HS-5 (cell line): ENCODE data around the gene ACR.

Source experiments
- DNase-seq: peaks from one replicate; pipeline ENCODE4 v3.0.0-alpha.2; 2012; ENCODE audit warnings: low read depth

ACR gene

GRCh38 chr22:50717709-50718351 lies 20.2 kb upstream of the ACR start:
- DNase-seq: no peak

DNA sequence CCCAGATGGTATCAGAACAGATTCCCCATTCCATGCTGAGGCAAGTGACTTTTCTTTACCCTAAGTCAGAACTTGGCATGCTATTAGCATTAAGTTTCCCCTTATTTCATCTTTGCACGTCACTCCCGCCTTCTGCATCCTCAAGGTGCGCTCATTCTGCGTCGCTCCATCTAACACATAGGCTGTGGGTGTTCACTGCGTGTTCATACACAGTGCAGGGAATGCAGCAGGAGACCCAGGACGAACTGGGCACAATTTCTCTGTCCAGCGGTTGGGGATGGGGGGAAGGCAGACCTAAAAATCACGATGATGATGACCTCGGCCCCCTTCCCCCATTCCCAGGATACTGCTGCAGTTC lies 19.7 kb upstream of the ACR start:
- DNase-seq: no peak

DNA sequence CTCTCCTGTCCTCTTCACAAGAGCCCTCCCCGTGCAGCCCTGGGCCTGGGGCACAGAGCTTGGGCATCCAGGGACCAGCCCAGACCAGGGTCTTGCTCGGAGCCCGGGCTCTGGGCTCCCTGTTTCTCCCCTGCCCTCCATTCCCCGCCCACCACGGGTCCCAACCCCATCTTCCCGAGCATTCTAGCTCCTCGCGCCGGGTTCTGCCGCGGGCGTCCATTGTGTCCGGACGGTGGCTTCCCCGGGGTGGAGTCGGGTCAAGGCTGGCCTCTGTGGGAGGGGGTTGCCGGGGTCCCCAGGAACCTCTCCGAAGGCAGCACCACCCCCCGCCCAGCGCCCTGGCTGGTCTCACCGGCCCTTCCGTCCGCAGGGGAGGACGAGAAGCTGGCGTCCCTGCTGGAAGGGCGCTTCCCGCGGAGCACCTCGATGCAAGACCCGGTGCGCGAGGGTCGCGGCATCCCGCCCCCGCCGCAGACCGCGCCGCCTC lies 18.1 kb upstream of the ACR start:
- DNase-seq: no peak

DNA sequence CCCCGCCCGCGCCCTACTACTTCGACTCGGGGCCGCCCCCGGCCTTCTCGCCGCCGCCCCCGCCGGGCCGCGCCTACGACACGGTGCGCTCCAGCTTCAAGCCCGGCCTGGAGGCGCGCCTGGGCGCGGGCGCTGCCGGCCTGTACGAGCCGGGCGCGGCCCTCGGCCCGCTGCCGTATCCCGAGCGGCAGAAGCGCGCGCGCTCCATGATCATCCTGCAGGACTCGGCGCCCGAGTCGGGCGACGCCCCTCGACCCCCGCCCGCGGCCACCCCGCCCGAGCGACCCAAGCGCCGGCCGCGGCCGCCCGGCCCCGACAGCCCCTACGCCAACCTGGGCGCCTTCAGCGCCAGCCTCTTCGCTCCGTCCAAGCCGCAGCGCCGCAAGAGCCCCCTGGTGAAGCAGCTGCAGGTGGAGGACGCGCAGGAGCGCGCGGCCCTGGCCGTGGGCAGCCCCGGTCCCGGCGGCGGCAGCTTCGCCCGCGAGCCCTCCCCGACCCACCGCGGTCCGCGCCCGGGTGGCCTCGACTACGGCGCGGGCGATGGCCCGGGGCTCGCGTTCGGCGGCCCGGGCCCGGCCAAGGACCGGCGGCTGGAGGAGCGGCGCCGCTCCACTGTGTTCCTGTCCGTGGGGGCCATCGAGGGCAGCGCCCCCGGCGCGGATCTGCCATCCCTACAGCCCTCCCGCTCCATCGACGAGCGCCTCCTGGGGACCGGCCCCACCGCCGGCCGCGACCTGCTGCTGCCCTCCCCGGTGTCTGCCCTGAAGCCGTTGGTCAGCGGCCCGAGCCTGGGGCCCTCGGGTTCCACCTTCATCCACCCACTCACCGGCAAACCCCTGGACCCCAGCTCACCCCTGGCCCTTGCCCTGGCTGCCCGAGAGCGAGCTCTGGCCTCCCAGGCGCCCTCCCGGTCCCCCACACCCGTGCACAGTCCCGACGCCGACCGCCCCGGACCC lies 17.4 kb upstream of the ACR start:
- DNase-seq: no peak

DNA sequence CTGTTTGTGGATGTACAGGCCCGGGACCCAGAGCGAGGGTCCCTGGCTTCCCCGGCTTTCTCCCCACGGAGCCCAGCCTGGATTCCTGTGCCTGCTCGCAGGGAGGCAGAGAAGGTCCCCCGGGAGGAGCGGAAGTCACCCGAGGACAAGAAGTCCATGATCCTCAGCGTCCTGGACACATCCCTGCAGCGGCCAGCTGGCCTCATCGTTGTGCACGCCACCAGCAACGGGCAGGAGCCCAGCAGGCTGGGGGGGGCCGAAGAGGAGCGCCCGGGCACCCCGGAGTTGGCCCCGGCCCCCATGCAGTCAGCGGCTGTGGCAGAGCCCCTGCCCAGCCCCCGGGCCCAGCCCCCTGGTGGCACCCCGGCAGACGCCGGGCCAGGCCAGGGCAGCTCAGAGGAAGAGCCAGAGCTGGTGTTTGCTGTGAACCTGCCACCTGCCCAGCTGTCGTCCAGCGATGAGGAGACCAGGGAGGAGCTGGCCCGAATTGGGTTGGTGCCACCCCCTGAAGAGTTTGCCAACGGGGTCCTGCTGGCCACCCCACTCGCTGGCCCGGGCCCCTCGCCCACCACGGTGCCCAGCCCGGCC lies 16.7 kb upstream of the ACR start:
- no peak for DNase-seq

GRCh38 chr22:50722048-50722701 lies 15.8 kb upstream of the ACR start:
- DNase-seq: no peak

GRCh38 chr22:50722716-50723428 lies 15.1 kb upstream of the ACR start:
- no peak for DNase-seq

DNA sequence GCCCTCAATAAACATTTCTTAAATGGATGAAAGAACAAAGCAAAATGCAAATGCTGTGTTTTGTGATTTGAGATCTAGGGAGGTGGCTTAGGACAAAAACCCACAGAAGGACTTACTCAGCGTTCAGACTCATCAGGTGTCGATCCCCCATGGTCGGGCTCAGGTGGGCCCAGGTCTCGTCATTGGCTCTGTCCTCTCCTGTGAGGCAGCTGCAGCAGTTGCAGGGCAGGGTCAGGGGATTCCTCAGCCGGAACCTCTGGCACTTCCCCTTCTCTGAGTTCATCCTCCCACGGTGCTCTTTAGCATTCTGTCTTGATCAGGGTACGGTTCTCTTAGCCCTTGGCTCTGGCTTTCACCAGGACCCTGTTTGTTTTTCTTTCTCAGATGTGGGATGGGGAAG lies 14.0 kb upstream of the ACR start:
- DNase-seq: no peak

GRCh38 chr22:50724616-50725015 lies 13.4 kb upstream of the ACR start:
- no peak for DNase-seq

GRCh38 chr22:50725597-50725996 lies 12.4 kb upstream of the ACR start:
- DNase-seq: no peak

- no peak for DNase-seq
These were observed 11.2 kb upstream of the ACR start for GRCh38 chr22:50726643-50727340.

- no peak for DNase-seq
These were observed 10.1 kb upstream of the ACR start for GRCh38 chr22:50727678-50728522.

DNA sequence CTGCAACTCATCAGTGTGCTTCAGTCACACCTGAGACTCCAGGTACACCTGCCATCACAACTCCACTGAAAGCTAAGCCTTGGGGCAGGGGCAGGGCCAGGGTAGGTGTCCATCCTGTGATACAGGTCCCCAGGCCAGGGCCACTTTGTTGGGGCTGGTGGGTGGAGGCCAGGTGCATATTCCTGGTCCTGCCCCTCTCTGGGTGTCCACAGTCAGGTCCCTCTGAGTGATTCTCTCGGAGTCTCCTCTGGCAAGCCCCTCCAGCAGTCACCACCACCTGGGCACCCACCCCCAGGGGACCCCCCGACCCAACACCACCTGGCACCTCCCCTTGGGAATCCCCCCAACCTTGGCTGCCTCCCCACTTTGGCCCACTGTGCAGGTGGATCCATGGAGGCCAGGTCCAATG lies 9.5 kb upstream of the ACR start:
- DNase-seq: no peak

GRCh38 chr22:50729391-50730012 lies 8.5 kb upstream of the ACR start:
- DNase-seq: no peak

GRCh38 chr22:50730013-50730891 lies 7.8 kb upstream of the ACR start:
- DNase-seq: no peak

DNA sequence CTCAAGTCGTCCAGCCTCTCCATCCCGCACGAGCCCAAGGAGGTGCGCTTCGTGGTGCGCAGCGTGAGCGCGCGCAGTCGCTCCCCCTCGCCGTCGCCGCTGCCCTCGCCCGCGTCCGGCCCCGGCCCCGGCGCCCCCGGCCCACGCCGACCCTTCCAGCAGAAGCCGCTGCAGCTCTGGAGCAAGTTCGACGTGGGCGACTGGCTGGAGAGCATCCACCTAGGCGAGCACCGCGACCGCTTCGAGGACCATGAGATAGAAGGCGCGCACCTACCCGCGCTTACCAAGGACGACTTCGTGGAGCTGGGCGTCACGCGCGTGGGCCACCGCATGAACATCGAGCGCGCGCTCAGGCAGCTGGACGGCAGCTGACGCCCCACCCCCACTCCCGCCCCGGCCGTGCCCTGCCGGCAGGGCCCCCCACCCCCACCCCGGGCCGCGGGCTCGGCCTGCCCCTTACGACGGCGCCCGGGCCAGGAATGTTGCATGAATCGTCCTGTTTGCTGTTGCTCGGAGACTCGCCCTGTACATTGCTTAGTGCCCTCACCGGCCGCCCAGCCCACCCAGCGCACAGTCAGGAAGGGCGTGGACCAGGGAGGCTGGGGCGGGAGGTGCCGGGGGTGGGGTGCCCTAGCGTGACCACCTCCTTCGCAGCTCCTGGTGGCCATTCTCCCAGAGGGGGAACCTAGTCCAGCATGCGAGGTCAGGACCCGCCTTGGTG lies 6.9 kb upstream of the ACR start:
- no peak for DNase-seq

DNA sequence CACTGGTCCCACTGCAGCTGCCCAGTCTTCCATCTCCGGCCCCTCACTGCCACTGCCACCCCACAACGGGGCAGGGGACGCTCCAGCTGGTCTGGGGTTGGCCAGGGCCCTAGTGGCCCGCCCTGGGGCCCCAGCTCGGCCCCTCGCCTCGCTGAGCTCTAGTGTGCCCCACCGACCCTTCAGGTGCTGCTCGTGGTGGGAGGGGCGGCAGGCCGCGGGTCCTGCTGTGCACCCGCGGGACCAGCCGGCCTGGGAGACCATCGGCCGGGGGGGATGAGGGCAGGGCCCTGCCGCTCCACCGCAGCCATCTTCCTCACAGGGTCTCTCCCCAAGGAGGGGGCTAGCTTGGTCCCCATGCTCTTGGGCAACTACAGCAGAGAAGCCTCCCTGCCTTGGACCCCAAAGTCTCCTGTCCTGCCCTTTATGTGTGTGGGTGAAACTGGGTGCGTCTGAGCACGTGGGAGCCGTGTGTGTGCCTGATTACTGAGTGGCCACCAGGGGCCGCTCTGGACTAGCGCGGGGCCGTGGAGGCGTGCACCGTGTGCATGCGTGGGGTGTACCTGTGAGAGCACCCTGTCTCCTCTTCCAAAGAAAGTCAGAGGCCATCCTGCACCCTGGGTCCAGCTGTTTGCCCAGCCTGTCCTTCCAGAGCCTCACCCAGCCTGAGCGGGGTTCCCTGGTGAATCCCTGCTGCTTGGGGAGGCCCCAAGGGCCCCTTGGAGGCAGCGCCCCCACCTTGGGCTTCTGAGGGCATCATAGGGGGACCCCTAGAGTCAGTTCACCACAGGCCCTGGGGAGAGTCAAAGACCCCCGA lies 6.0 kb upstream of the ACR start:
- no peak for DNase-seq
